Calu3 (cell line): Measurements from ENCODE around the gene CD101. TPM values are rescaled to one million over a fixed set of nuclear protein-coding genes. Genes with fewer than 3 reads are reported as not detected.

Experiments
- BruUV-seq: library from RNA; stranded (reverse); fragments of 400-500 nt; replicated peaks from 2 replicates; lab custom pipeline; 2021; lab: Mats Ljungman, UMichigan
- CTCF ChIA-PET: fragments of 300-600 bp; sonication (Branson Sonifier 250); formaldehyde crosslinking; loops from one replicate; lab custom pipeline; 2022; ENCODE audit warnings: antibody characterized with exemption; lab: Charles Lee
- DNase-seq: peaks from one replicate; pipeline ENCODE4 v3.0.0; 2022
- H3K27ac Mint-ChIP-seq: one replicate; pipeline ENCODE4 v1.8.0; 2022; ENCODE audit warnings: mixed read lengths; ENCODE audit not compliant: unreplicated experiment
- H3K27me3 Mint-ChIP-seq: one replicate; pipeline ENCODE4 v1.8.0; 2022; ENCODE audit warnings: mixed read lengths; ENCODE audit not compliant: unreplicated experiment
- H3K36me3 Mint-ChIP-seq: one replicate; pipeline ENCODE4 v1.8.0; 2022; ENCODE audit warnings: mild to moderate bottlenecking, moderate library complexity, mixed read lengths; ENCODE audit not compliant: insufficient read depth, unreplicated experiment
- H3K4me1 Mint-ChIP-seq: one replicate; pipeline ENCODE4 v1.8.0; 2022; ENCODE audit warnings: mild to moderate bottlenecking, low read depth, mixed read lengths; ENCODE audit not compliant: unreplicated experiment
- H3K4me3 Mint-ChIP-seq: one replicate; pipeline ENCODE4 v1.8.0; 2022; ENCODE audit warnings: mild to moderate bottlenecking, low read depth, moderate library complexity, mixed read lengths; ENCODE audit not compliant: unreplicated experiment
- H3K9me3 Mint-ChIP-seq: one replicate; pipeline ENCODE4 v1.8.0; 2022; ENCODE audit warnings: low read depth, mixed read lengths; ENCODE audit not compliant: unreplicated experiment
- intact Hi-C: fragments of 100-400 bp; cut with micrococcal nuclease; formaldehyde crosslinking; loops from one replicate; pipeline ENCODE4 v1.10.0; 2022; ENCODE audit not compliant: unreplicated experiment
- total RNA-seq: library from RNA; stranded (reverse); gene quantifications from 2 replicates; pipeline ENCODE4 v1.2.3, GENCODE V29; 2022
- TF ChIP-seq, protein P1 (sequence below): fragments of 200-600 bp; IDR thresholded peaks from one replicate; pipeline ENCODE4 v1.8.0; 2022; ENCODE audit warnings: antibody characterized with exemption; ENCODE audit not compliant: unreplicated experiment

Gene CD101
- total RNA-seq, 1 experiment from 2014 or later, result 0.31 TPM

DNA sequence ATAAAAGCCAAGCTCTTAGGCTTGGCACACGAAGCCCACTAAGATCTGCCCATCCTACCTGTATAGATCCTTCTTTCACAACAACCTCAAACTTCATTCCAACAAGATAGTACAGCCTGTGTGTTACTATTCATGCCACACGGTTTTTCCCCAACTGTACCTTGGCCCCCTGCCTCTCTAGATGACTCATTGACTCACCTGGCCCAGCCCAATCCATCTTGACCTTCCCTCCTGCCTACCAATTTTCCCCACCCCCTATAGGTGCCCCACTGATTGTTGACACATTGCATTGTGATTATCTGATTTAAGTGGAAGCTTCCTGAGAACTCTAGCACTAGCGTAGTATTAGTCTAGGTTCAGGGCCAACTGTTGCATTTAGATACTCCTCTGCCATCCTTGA is 2.0 kb upstream of the CD101 start:
- Mint-ChIP-seq H3K4me1 (peaks cover 37% of the 10 kb centered on the region), H3K27ac (peak overlapping the region; percentile 36), H3K9me3 (no peaks in the 10 kb centered on the region), H3K36me3 (peaks cover 12% of the 10 kb centered on the region), H3K4me3 (no peak overlapping the region), H3K27me3 (no peaks in the 10 kb centered on the region)
- BruUV-seq, result no TSS peak
- DNase-seq, result peak; percentile 15
- intact Hi-C loops, result loop anchor here (5.0 kb wide), 1 partner anchor 53 kb away; no protein-coding TSS in a partner anchor
- TF ChIP-seq, protein P1, sequence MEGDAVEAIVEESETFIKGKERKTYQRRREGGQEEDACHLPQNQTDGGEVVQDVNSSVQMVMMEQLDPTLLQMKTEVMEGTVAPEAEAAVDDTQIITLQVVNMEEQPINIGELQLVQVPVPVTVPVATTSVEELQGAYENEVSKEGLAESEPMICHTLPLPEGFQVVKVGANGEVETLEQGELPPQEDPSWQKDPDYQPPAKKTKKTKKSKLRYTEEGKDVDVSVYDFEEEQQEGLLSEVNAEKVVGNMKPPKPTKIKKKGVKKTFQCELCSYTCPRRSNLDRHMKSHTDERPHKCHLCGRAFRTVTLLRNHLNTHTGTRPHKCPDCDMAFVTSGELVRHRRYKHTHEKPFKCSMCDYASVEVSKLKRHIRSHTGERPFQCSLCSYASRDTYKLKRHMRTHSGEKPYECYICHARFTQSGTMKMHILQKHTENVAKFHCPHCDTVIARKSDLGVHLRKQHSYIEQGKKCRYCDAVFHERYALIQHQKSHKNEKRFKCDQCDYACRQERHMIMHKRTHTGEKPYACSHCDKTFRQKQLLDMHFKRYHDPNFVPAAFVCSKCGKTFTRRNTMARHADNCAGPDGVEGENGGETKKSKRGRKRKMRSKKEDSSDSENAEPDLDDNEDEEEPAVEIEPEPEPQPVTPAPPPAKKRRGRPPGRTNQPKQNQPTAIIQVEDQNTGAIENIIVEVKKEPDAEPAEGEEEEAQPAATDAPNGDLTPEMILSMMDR, result no peak
- CTCF ChIA-PET, result no interaction called here

DNA sequence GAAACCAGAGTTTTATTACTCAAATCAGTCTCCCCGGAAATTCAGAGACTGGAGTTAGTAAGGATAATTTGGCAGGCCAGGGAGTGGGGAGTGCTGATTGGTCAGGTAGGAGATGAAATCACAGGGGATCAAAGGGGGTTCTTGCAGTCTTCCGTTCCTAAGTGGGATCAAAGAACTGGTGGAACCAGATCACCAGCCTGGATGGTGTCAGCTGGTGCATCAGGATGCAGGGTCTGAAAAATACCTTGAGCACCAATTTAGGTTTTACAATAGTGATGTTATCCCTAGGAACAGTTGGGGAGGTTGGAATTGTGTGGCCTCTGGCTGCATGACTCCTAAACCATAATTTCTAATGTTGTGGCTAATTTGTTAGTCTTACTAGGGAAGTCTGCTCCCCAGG is 1.4 kb upstream of the CD101 start:
- peaks cover 37% of the 10 kb centered on the region for H3K4me1 Mint-ChIP-seq
- no TSS peak for BruUV-seq
- H3K9me3 Mint-ChIP-seq, result no peaks in the 10 kb centered on the region
- intact Hi-C loops, result no loop called here
- no peak for DNase-seq
- H3K27ac Mint-ChIP-seq, result peak overlapping the region; percentile 36
- H3K27me3 Mint-ChIP-seq, result no peaks in the 10 kb centered on the region
- H3K36me3 Mint-ChIP-seq, result peaks cover 12% of the 10 kb centered on the region
- no peak overlapping the region for H3K4me3 Mint-ChIP-seq
- CTCF ChIA-PET, result no interaction called here
- TF ChIP-seq, protein P1, result no peak

DNA sequence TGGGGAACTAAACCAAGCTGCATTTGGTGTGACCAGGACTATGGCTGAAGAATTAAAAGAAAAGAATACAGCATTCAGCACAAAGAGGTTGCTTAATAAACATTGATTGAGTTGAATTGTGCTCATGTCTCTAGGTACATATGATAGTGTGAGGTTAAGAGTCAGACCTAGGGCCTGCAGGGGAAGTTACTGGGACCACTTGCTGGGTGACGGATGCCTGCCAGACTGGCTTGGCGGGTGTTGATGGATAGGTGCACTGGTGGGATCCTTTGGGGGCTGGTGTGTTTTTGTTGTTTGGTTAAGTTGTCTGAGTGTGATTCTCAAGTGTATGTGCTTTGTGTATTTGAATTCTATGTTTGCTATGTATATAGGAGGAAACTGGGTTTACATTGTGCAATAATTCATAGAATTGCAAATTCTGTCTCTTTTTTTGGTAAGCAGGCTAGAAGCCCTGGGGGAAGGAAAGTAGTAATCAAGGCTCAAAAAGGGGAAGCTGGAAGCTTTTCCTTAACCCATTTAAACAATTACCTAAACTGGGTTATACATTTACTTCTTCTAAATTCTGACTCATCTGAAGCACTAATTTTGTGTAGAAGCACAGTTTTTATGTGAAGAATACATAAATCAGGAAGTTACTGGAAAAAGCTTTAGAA is 1.8 kb downstream of the CD101 start:
- no TSS peak for BruUV-seq
- no peaks in the 10 kb centered on the region for H3K27me3 Mint-ChIP-seq
- peaks cover 24% of the 10 kb centered on the region for H3K4me1 Mint-ChIP-seq
- H3K27ac Mint-ChIP-seq, result no peak overlapping the region
- H3K4me3 Mint-ChIP-seq, result no peak overlapping the region
- no peak for DNase-seq
- intact Hi-C loops, result no loop called here
- CTCF ChIA-PET, result no interaction called here
- H3K36me3 Mint-ChIP-seq, result peaks cover 12% of the 10 kb centered on the region
- TF ChIP-seq, protein P1, result no peak
- H3K9me3 Mint-ChIP-seq, result no peaks in the 10 kb centered on the region

DNA sequence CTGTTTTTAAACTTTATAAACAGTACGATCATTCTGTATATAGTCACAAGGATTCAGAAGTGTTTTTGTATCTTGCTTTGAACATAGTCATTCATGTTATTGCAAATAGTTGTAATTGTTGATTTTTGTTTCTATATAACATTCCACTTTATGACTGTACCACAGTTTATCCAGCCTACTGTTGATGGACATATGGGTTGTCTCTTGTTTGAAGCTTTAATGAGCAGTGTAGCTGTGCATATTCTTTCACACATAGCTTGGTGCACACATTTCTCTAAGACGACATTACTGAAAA is 6.1 kb downstream of the CD101 start:
- Mint-ChIP-seq H3K4me1 (peaks cover 7% of the 10 kb centered on the region), H3K27me3 (no peaks in the 10 kb centered on the region), H3K9me3 (no peaks in the 10 kb centered on the region), H3K4me3 (no peak overlapping the region), H3K27ac (no peak overlapping the region), H3K36me3 (no peaks in the 10 kb centered on the region)
- TF ChIP-seq, protein P1, result no peak
- no peak for DNase-seq
- CTCF ChIA-PET, result no interaction called here
- no TSS peak for BruUV-seq
- intact Hi-C loops, result no loop called here
